AG20443 (cell line): Measurements from ENCODE around the gene STXBP6.
"Not testable (repeated sequence)": the region's sequence is repeated elsewhere in the genome, so short reads cannot be mapped to it uniquely, and the experiment has no call there.

Source experiments
- DNase-seq: peaks from one replicate; pipeline ENCODE4 v3.0.0; 2012; ENCODE audit warnings: low spot score, mixed read lengths

The STXBP6 gene

GRCh38 chr14:24986206-24986893 lies 63.6 kb downstream of the STXBP6 start:
- DNase-seq = no peak

- no peak for DNase-seq
These were observed 64.9 kb downstream of the STXBP6 start for GRCh38 chr14:24984846-24985589.

GRCh38 chr14:24982472-24983155 lies 67.3 kb downstream of the STXBP6 start:
- DNase-seq = no peak

GRCh38 chr14:24979725-24980239 lies 70.2 kb downstream of the STXBP6 start:
- no peak for DNase-seq

- no peak for DNase-seq
These were observed 70.9 kb downstream of the STXBP6 start for GRCh38 chr14:24978862-24979724.

- no peak for DNase-seq
These were observed 73.3 kb downstream of the STXBP6 start for GRCh38 chr14:24976602-24977001.

- DNase-seq = no peak
These were observed 74.6 kb downstream of the STXBP6 start for GRCh38 chr14:24975393-24975792.

GRCh38 chr14:24974591-24975374 lies 75.2 kb downstream of the STXBP6 start:
- DNase-seq = no peak

- DNase-seq = no peak
These were observed 77.1 kb downstream of the STXBP6 start for GRCh38 chr14:24972844-24973243.

- no peak for DNase-seq
These were observed 78.7 kb downstream of the STXBP6 start for GRCh38 chr14:24971255-24971654.

GRCh38 chr14:24966579-24966964 lies 83.4 kb downstream of the STXBP6 start:
- no peak for DNase-seq

- peak; percentile 78 for DNase-seq
These were observed 83.9 kb downstream of the STXBP6 start for GRCh38 chr14:24965934-24966578.

GRCh38 chr14:24965578-24965933 lies 84.4 kb downstream of the STXBP6 start:
- DNase-seq = no peak

GRCh38 chr14:24964591-24964990 lies 85.4 kb downstream of the STXBP6 start:
- DNase-seq = no peak

- DNase-seq = no peak
These were observed 85.9 kb downstream of the STXBP6 start for GRCh38 chr14:24964048-24964447.

- DNase-seq = not testable (repeated sequence)
These were observed 87.8 kb downstream of the STXBP6 start for GRCh38 chr14:24962118-24962517.

GRCh38 chr14:24960816-24961215 lies 89.1 kb downstream of the STXBP6 start:
- no peak for DNase-seq

- no peak for DNase-seq
These were observed 90.1 kb downstream of the STXBP6 start for GRCh38 chr14:24959791-24960331.

GRCh38 chr14:24958271-24958670 lies 91.7 kb downstream of the STXBP6 start:
- DNase-seq = no peak

- DNase-seq = no peak
These were observed 92.1 kb downstream of the STXBP6 start for GRCh38 chr14:24957814-24958213.
